Motor neuron (in vitro differentiated cells): ENCODE results near the gene CD74. TPM values are rescaled to one million over a fixed set of nuclear protein-coding genes. Genes with fewer than 3 reads are reported as not detected.
A peak's percentile ranks its signal among the peaks of the same experiment; 100 is the strongest.
"Not testable (repeated sequence)": the region's sequence is repeated elsewhere in the genome, so short reads cannot be mapped to it uniquely, and the experiment has no call there.

ENCODE experiments used
- ATAC-seq, 8 experiments: fragments of 200-7000 bp; cut with Tn5 transposase; replicated peaks in 6 of 8; 2 replicates each; pipeline ENCODE4 v1.8.0; 2021; ENCODE audit warnings: mild to moderate bottlenecking in 8 of 8, moderate library complexity in 8 of 8
- H3K27ac ChIP-seq, 2 donors: fragments of 250-450 bp; sonication (Bioruptor Pico); 2 replicates each; pipeline ENCODE4 v1.9.0; 2021; ENCODE audit warnings: antibody characterized with exemption in 2 of 2, mild to moderate bottlenecking in 2 of 2, moderate library complexity in 1 of 2
- H3K4me1 ChIP-seq, 2 donors: fragments of 250-450 bp; sonication (Bioruptor Pico); replicated peaks in 1 of 2; 2 replicates each; pipeline ENCODE4 v1.6.1; 2021; ENCODE audit warnings: antibody characterized with exemption in 2 of 2, mild to moderate bottlenecking in 2 of 2, moderate library complexity in 1 of 2
- H3K4me3 ChIP-seq, 5 donors: fragments of 250-450 bp; sonication (Bioruptor Pico); 2 replicates each; pipeline ENCODE4 v1.9.0; 2021; ENCODE audit warnings: antibody characterized with exemption in 5 of 5, mild to moderate bottlenecking in 5 of 5, moderate library complexity in 4 of 5
- WGBS, 10 experiments: fragments of 450-650 bp; shearing (Covaris generic); methylation state at CpG; one replicate each; pipeline ENCODE4 v1.0.0; 2022; 5-methylcytosine and 5-hydroxymethylcytosine counted together
- in situ Hi-C, 9 experiments: fragments of 400-800 bp; cut with MboI; loops; one replicate each; pipeline ENCODE4 v1.15.0; 2021; ENCODE audit warnings: low sequenced_read_pairs in 9 of 9, low pct_unique_long_range_greater_than_20kb in 2 of 9; ENCODE audit not compliant: unreplicated experiment in 9 of 9
- total RNA-seq, 8 experiments: library from RNA; unstranded; fragments of 300-600 nt; gene quantifications; 2 replicates each; pipeline versions ENCODE4 v1.2.3 to v1.2.4, GENCODE V29; 2022

Gene CD74
- total RNA-seq: 1 to 10 TPM in 5 of 8 experiments, under 1 TPM in 2, not detected in 1; 0.36 to 3.3 (median 1.7) TPM

DNA sequence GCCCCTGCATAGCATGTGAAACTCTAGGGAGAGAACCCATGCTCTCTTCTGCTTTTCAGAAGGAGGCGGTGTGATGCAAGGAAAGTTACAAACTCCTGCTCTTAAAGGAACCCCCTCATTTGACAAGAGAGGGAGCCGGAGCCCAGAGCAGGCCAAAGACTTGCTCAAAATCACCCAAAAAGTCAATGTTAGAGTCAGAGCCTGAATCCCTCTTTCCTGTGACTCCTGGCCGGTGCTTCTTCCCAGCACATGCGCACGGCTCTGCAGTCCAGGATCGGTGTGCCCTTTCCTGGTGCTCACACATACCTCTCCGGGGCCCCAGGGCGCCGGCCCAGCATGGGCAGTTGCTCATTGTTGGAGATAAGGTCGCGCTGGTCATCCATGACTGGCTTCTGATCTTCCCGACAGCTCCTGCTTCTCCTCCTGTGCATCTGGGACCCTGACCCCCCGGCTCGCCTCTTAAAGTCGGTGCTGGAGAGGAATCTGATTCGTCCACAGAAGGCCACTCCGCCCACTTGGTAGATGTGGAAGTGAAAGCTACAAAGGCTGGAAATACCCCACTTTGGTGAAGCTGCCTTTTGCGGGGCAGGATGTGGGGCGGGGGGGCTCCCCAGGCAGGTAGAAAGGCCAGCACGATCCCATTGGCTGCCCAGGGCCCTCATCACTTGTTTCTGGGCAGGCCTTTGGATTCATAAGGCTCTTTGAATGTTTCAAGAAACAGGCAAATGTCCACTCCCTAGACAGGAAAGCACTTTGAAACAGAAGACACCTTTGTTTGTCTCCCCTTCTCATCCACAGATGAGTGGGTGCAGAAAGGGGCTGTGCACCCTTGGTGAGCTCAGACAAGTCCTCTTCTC lies at the start of gene CD74:
TSS of gene CD74 (minus strand) at position 592 of the 857 bp plus-strand sequence. CDS start at position 431, 161 bp downstream.
- 0 to 82% (median 60%) methylated on average over 1 to 6 of the region's 20 CpGs; no CpG with 5 or more reads in 4 of the 10 experiments for WGBS, 10 experiments
- H3K4me3 ChIP-seq: no peak within 1 kb of the TSS
- ATAC-seq: peak in 7 of 8 experiments; percentile 14 to 45 (median 29)
- in situ Hi-C loops: no loop called here
- peaks cover 0 to 7% of the 10 kb centered on the region in 2 donors for H3K4me1 ChIP-seq
- H3K27ac ChIP-seq: no peak within 1 kb of the TSS

DNA sequence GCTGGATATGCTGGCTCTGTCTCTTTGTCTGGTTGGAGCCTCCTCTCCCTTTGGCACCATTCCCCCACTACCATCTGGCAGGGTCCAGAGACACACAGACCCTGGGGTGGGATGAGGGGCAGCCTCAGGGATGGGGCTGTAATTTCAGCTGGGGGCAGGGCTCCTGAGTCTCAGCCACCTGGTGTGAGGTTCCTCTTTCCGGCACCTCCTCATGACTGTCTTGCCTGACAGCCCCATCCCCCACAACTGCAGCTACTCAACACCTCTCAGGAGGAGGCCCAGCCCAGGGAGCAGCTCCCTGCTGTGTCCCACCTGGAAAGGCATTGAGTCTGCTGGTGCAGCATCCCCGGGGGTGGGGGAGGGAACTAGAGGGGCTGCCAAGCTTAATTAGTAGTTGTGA lies 48.5 kb upstream of the CD74 start:
- H3K4me3 ChIP-seq: no peak overlapping the region
- no peak for ATAC-seq
- H3K27ac ChIP-seq: no peak overlapping the region
- no CpG with 5 or more reads among the region's 2 CpGs for WGBS, 10 experiments
- peaks cover 3 to 6% of the 10 kb centered on the region in 2 donors for H3K4me1 ChIP-seq
- in situ Hi-C loops: loop anchor here in 4 of 9 experiments (10.0 to 25.0 kb wide), 5 partner anchors 54 to 701 kb away; partner anchors contain the start of genes MYOZ3 (in 2 of the 4) and ANXA6 (in 1 of the 4)

DNA sequence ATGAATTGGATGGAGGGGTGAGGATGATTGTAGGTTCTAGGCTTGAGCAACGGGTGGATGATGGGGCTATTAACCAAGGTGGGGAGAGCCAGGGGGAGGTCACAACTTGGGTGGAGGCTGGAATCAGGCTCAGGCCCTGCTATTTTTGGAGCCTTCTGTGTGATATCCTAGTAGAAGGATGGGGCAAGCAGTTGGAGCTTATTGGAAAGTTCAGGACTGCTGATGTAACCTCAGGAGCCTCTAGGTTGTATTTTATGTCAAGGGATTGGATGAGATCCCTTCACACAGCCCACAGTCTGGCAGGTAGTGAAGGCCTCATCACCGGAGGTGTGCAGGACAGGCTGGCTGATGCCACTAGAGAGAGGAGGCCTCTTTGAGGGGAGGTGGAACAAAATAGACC lies 48.1 kb upstream of the CD74 start:
- 60 to 83% (median 68%) methylated on average over 1 of the region's 2 CpGs; no CpG with 5 or more reads in 6 of the 10 experiments for WGBS, 10 experiments
- in situ Hi-C loops: loop anchor here in 4 of 9 experiments (10.0 to 25.0 kb wide), 5 partner anchors 54 to 702 kb away; partner anchors contain the start of genes MYOZ3 (in 2 of the 4) and ANXA6 (in 1 of the 4)

DNA sequence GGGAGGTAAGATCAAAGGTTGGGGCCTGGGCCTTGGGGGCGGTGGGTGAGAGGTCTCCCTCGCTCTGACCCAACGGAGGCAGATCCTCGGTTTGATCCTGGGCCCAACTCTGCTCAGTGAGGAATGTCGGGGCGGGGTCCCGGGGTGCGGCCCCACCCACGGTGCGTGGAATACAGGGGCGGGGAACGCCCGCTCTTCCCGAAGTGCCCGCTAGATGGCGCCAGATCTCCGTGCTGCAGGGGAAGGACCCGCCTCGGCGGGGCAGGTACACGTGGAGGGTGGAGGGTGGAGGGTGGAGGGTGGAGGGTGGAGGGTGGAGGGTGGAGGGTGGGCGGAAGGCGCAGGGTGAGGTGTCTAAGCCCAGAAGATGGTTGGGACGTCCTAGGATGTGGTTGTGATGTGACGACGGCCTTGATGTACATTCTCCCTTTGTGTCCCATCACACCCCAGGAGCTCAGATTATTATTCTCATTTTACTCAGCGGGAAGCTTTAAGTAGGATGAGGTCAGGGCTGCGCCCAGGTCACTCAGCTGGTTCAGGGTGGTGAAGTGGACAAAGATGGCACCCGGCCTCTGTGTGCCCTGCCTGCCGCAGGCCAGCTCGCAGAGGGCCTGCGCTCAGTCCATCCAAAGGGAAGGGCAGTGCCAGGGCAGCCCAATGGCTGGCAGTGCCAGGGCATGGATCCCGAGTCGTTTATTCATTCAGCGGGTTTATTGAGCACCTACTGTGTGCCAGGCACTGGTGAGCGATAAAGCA lies 46.3 kb upstream of the CD74 start:
- Histone ChIP-seq H3K4me1 (peaks cover 3 to 6% of the 10 kb centered on the region in 2 donors), H3K4me3 (peak overlapping the region in 4 of 5 donors; percentile 20 to 24 (median 22)), H3K27ac (peak overlapping the region in 1 of 2 donors; percentile 73)
- ATAC-seq: peak; percentile 91 to 97 (median 94)
- 67 to 89% methylated on average over 3 to 6 of the region's 36 CpGs; no CpG with 5 or more reads in 8 of the 10 experiments for WGBS, 10 experiments
- in situ Hi-C loops: loop anchor here in 3 of 9 experiments (25.0 kb wide), 3 partner anchors 103 to 703 kb away; partner anchors contain the start of genes MYOZ3 (in 2 of the 3) and ANXA6 (in 1 of the 3)

More for the DNA sequence above, 48.1 kb upstream of the CD74 start:
- Histone ChIP-seq H3K27ac (no peak overlapping the region), H3K4me1 (peaks cover 3 to 6% of the 10 kb centered on the region in 2 donors), H3K4me3 (no peak overlapping the region)
- ATAC-seq: no peak

DNA sequence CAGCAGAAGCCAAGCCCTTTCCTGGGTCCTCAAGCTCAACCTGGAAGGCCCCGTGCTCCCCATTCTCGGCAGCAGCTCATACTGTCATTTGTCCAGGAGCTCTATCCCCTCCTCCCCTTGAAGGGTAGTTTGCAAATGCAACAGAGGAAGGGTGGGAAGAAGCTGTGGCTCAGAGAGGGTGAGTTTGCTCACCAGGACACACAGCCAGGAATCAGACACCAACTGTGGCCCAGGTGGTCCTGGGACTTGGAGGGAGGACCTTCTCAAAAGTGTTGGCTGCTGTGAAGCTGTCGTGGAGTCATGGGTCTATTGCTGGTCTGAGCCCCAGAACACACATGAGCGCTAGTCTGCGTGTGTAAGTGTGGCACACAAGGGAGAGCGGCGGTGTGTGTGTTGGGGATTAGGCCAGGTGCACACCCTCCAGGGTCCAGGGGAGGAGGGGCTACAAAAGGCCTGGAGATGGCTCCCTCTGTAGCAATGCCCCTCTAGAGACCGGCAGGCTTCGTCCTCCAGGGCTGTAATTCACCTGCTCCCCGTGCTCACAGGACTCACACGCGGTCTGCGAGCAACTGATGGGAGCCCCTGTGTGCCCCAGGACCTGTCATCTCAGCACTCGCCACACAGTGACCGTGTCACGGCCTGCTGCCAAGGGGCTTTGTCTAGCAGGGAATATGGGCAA lies 45.0 kb upstream of the CD74 start:
- 40 to 100% (median 89%) methylated on average over 1 to 10 of the region's 16 CpGs; no CpG with 5 or more reads in 3 of the 10 experiments for WGBS, 10 experiments
- Histone ChIP-seq H3K4me3 (no peak overlapping the region), H3K27ac (no peak overlapping the region), H3K4me1 (peaks cover 3 to 6% of the 10 kb centered on the region in 2 donors)
- in situ Hi-C loops: loop anchor here in 3 of 9 experiments (25.0 kb wide), 3 partner anchors 105 to 705 kb away; partner anchors contain the start of genes MYOZ3 (in 2 of the 3) and ANXA6 (in 1 of the 3)
- ATAC-seq: no peak

DNA sequence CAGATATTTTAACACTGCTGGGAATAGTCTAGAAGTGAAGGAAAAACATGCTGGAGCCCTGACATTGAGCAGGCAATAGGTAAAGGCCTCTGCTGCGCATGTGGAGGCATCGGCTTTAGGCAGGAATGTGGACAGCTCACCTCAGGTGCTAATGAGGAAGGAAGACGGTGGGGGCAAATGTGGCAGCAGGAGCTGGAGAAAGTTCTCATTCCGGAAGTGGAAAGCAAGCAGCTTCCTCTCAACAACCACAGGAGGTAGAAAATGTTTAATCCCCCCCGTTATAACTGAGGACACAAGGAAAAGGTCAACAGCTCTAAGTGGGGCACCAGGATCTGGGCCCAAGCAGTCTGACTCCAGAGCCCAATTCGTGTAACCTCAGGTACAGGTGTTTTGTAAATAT lies 44.4 kb upstream of the CD74 start:
- in situ Hi-C loops: loop anchor here in 3 of 9 experiments (25.0 kb wide), 3 partner anchors 105 to 705 kb away; partner anchors contain the start of genes MYOZ3 (in 2 of the 3) and ANXA6 (in 1 of the 3)
- H3K4me3 ChIP-seq: no peak overlapping the region
- 40 to 100% (median 65%) methylated on average over 1 to 6 of the region's 6 CpGs; no CpG with 5 or more reads in 3 of the 10 experiments for WGBS, 10 experiments

DNA sequence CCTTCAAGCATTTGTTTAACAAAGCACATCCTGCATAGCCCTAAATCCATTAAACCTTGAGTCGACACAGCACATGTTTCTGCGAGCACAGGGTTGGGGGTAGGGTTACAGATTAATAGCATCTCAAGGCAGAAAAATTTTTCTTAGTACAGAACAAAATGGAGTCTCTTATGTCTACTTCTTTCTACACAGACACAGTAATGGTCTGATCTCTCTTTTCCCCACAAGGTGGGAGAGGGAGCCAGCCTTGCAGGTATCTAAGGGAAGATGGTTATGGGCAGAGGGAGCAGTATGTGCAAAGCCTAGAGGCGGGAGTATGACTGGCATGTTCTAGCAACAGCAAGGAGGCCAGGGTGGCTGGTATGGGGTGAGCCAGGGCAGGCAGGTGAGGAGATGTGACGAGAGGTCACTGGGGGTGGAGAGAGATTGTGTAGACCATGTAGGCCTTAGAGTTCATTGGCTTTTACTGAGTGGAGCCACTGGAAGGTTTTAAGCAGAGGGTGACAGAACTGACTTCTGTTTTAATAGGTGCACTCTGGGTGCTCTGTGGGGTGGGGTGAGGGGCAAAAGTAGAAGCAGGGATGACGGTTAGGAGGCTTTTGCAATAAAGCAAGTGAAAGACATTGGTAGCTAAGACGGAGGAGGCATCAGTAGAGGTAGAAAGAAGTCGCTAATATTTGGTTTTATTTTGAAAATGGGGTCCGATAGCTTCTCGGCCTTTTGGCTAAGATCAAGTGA lies 42.0 kb upstream of the CD74 start:
- H3K27ac ChIP-seq: no peak overlapping the region
- no peak for ATAC-seq
- H3K4me1 ChIP-seq: peaks cover 3 to 6% of the 10 kb centered on the region in 2 donors
- no peak overlapping the region for H3K4me3 ChIP-seq
- WGBS, 10 experiments: 20 to 93% (median 58%) methylated on average over 1 to 5 of the region's 9 CpGs; no CpG with 5 or more reads in 1 of the 10 experiments
- in situ Hi-C loops: loop anchor here in 3 of 9 experiments (25.0 kb wide), 3 partner anchors 108 to 708 kb away; partner anchors contain the start of genes MYOZ3 (in 2 of the 3) and ANXA6 (in 1 of the 3)

More for the DNA sequence above, 44.4 kb upstream of the CD74 start:
- H3K27ac ChIP-seq: no peak overlapping the region
- ATAC-seq: no peak
- H3K4me1 ChIP-seq: peaks cover 3 to 6% of the 10 kb centered on the region in 2 donors

DNA sequence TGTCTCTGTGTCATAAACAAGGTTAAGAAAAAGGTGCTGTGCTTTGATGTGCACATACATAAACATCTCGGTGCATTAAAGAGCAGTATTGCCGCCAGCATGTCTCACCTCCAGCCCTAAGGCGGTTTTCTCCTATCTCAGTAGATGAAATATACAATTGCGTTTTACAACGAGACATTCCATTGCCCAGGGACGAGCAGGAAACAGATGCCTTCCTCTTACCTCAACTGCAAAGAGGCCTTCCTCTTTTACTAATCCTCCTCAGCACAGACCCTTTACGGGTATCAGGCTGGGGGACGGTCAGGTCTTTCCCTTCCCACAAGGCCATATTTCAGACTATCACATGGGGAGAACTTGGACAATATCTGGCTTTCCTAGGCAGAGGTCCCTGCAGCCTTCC lies 41.3 kb upstream of the CD74 start:
- not testable (repeated sequence) for H3K27ac ChIP-seq, H3K4me1 ChIP-seq, H3K4me3 ChIP-seq, ATAC-seq
- in situ Hi-C loops: loop anchor here in 3 of 9 experiments (25.0 kb wide), 3 partner anchors 108 to 708 kb away; partner anchors contain the start of genes MYOZ3 (in 2 of the 3) and ANXA6 (in 1 of the 3)
- 42 to 81% methylated on average over 3 of the region's 8 CpGs; no CpG with 5 or more reads in 8 of the 10 experiments for WGBS, 10 experiments

DNA sequence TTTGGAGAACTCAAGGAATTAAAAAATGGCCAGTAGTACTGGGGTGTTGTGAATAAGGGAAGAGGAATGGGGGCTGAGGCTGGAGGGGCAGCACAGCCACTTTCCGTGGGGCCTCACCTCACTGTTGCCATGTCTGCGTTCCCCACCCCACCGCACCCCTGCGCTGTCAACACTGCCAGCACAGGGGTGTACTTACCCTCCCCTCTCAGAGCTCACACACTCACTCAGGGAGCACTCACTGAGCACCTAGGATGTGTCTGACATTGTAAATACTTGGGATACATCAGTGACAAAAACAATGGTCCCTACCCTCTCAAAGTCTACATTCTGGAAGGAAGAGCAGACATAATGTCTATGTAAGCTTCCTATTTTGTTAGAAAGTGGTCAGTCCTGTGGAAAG lies 40.2 kb upstream of the CD74 start:
- in situ Hi-C loops: loop anchor here in 3 of 9 experiments (25.0 kb wide), 3 partner anchors 109 to 709 kb away; partner anchors contain the start of genes MYOZ3 (in 2 of the 3) and ANXA6 (in 1 of the 3)
- no peak for ATAC-seq
- H3K27ac ChIP-seq: no peak overlapping the region
- no peak overlapping the region for H3K4me3 ChIP-seq
- peaks cover 0 to 6% of the 10 kb centered on the region in 2 donors for H3K4me1 ChIP-seq
- 57 to 100% (median 96%) methylated on average over 2 to 4 of the region's 4 CpGs; no CpG with 5 or more reads in 5 of the 10 experiments for WGBS, 10 experiments

DNA sequence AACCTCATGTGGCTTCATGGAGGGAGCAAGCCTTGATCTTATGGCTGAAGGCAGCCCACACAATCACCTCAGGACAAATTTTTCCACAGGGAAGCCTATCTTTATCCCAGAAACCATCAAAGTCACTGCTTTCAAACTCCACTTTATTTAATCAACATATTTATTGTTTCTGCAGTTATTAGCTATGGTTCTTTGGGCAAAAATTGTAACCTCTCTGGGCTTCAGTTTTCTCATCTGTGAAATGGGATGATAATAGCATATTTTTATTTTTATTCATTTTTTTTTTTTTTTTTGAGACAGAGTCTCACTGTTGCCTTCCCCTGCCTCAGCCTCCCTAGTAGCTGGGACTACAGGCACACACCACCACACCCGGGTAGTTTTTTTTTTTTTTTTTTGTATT lies 38.9 kb upstream of the CD74 start:
- in situ Hi-C loops: loop anchor here in 3 of 9 experiments (25.0 kb wide), 3 partner anchors 111 to 711 kb away; partner anchors contain the start of genes MYOZ3 (in 2 of the 3) and ANXA6 (in 1 of the 3)
- 30 to 100% (median 90%) methylated on average over 1 of the region's 1 CpG; no CpG with 5 or more reads in 2 of the 10 experiments for WGBS, 10 experiments
- ATAC-seq: no peak
- Histone ChIP-seq H3K4me3 (no peak overlapping the region), H3K4me1 (peaks cover 0 to 10% of the 10 kb centered on the region in 2 donors), H3K27ac (no peak overlapping the region)
